Kidney (tissue), 14 donors: ENCODE data around the gene REEP6. TPM values are rescaled to one million over a fixed set of nuclear protein-coding genes. Genes with fewer than 3 reads are reported as not detected.

Experiments
- DNase-seq, 5 donors: peaks; one replicate each; pipeline ENCODE4 v3.0.0-alpha.2; 2013 to 2020
- FAIRE-seq: peaks from 2 replicates; lab custom pipeline; 2012; peaks lifted over from hg19 to GRCh38; lab: Jason Lieb, UNC
- H3K27ac ChIP-seq, 2 donors: one replicate each; pipeline ENCODE4 v1.7.0; 2013; ENCODE audit warnings: low read depth in 2 of 2, low read length in 2 of 2, inconsistent platforms in 1 of 2
- H3K27me3 ChIP-seq: one replicate; pipeline ENCODE4 v1.7.1; 2013; ENCODE audit warnings: low read length, inconsistent platforms; ENCODE audit not compliant: control insufficient read depth, insufficient read depth
- H3K36me3 ChIP-seq, 3 donors: one replicate each; pipeline versions ENCODE4 v1.7.0 to v1.7.1; 2013; ENCODE audit warnings: low read length in 3 of 3, control low read depth in 1 of 3, inconsistent platforms in 1 of 3; ENCODE audit not compliant: insufficient read depth in 3 of 3, control insufficient read depth in 2 of 3
- H3K4me1 ChIP-seq, 3 donors: one replicate each; pipeline versions ENCODE4 v1.7.0 to v1.7.1; 2013; ENCODE audit warnings: low read length in 3 of 3, inconsistent platforms in 1 of 3, low read depth in 1 of 3; ENCODE audit not compliant: control insufficient read depth in 2 of 3, insufficient read depth in 2 of 3
- H3K4me3 ChIP-seq, 3 donors: one replicate each; pipeline versions ENCODE4 v1.7.0 to v1.8.1; 2013; ENCODE audit warnings: low read length in 3 of 3, control low read depth in 1 of 3, inconsistent platforms in 1 of 3
- H3K9ac ChIP-seq, 3 donors: one replicate each; pipeline versions ENCODE4 v1.7.0 to v1.7.1; 2013; ENCODE audit warnings: low read length in 3 of 3, control low read depth in 1 of 3, inconsistent platforms in 1 of 3
- H3K9me3 ChIP-seq, 3 donors: one replicate each; pipeline versions ENCODE4 v1.7.0 to v1.7.1; 2013; ENCODE audit warnings: low read length in 3 of 3, control low read depth in 1 of 3, inconsistent platforms in 1 of 3; ENCODE audit not compliant: control insufficient read depth in 2 of 3, insufficient read depth in 1 of 3
- intact Hi-C: fragments of 100-400 bp; cut with DNase I; formaldehyde crosslinking; loops from one replicate; pipeline ENCODE4 v1.11.1; 2022
- polyA plus RNA-seq: library from polyadenylated mRNA; stranded (reverse); fragments of 350-450 nt; fragmentation: Illumina TruSeq; extraction: RNeasy Lipid Tissue Mini Kit (QIAGEN cat#74804); gene quantifications from one replicate; pipeline ENCODE4 v1.2.3, GENCODE V29; 2014; ENCODE audit warnings: low read depth, low replicate concordance; ENCODE audit not compliant: insufficient read depth
- total RNA-seq: library from RNA; stranded (reverse); fragmentation: NEBNext Ultra II Directional; extraction: Animal tissue kit (Norgen Biotek cat#: 25700); gene quantifications from one replicate; pipeline ENCODE4 v1.2.1, GENCODE V29; 2021
- TF ChIP-seq, protein P1 (sequence below): IDR thresholded peaks from 3 replicates; pipeline ENCODE4 v1.5.1; 2012; ENCODE audit warnings: mild to moderate bottlenecking, moderate library complexity, borderline replicate concordance; ENCODE audit not compliant: insufficient read depth; ENCODE audit errors: extremely low read depth
- donor health status: control.
- donor health status: control.
- donor health status: control.
- donor health status: control.
- donor health status: control.
- donor health status: DM: yes; HTN: yes; CAD: no.
- donor health status: Normal renal cell carcinoma (clear cell type).

The REEP6 gene
- total and polyA plus RNA-seq, 2 donors from 2014 or later = 9.6 to 60.0 TPM

DNA sequence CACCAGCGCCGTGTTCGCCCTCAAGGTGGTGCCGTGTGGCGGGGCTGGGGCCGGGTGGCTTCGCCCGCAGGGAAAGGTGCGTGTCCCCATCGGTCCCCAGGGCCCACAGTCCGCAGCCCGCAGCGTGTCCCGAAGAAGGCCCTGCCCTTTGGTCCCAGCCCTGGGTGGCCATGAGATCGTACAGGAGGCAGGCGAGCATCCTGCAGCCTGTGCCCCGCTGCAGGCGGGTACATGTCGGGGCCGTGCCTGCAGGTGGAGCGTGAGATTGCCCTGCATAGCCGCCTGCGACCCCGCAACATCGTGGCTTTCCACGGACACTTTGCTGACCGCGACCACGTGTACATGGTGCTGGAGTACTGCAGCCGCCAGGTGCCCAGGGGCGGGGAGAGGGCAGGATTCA lies 34.4 kb downstream of the REEP6 start:
- H3K9ac ChIP-seq = no peak overlapping the region
- TF ChIP-seq, protein P1, sequence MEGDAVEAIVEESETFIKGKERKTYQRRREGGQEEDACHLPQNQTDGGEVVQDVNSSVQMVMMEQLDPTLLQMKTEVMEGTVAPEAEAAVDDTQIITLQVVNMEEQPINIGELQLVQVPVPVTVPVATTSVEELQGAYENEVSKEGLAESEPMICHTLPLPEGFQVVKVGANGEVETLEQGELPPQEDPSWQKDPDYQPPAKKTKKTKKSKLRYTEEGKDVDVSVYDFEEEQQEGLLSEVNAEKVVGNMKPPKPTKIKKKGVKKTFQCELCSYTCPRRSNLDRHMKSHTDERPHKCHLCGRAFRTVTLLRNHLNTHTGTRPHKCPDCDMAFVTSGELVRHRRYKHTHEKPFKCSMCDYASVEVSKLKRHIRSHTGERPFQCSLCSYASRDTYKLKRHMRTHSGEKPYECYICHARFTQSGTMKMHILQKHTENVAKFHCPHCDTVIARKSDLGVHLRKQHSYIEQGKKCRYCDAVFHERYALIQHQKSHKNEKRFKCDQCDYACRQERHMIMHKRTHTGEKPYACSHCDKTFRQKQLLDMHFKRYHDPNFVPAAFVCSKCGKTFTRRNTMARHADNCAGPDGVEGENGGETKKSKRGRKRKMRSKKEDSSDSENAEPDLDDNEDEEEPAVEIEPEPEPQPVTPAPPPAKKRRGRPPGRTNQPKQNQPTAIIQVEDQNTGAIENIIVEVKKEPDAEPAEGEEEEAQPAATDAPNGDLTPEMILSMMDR = no peak
- DNase-seq (no peak), FAIRE-seq (no peak)
- peaks cover 9% of the 10 kb centered on the region for H3K27me3 ChIP-seq
- peaks cover 0 to 2% (median 0%) of the 10 kb centered on the region in 3 donors for H3K9me3 ChIP-seq
- H3K4me3 ChIP-seq = no peak overlapping the region
- no peak overlapping the region for H3K27ac ChIP-seq
- intact Hi-C loops = no loop called here
- H3K36me3 ChIP-seq = no peaks in the 10 kb centered on the region
- peaks cover 0 to 4% (median 0%) of the 10 kb centered on the region in 3 donors for H3K4me1 ChIP-seq

DNA sequence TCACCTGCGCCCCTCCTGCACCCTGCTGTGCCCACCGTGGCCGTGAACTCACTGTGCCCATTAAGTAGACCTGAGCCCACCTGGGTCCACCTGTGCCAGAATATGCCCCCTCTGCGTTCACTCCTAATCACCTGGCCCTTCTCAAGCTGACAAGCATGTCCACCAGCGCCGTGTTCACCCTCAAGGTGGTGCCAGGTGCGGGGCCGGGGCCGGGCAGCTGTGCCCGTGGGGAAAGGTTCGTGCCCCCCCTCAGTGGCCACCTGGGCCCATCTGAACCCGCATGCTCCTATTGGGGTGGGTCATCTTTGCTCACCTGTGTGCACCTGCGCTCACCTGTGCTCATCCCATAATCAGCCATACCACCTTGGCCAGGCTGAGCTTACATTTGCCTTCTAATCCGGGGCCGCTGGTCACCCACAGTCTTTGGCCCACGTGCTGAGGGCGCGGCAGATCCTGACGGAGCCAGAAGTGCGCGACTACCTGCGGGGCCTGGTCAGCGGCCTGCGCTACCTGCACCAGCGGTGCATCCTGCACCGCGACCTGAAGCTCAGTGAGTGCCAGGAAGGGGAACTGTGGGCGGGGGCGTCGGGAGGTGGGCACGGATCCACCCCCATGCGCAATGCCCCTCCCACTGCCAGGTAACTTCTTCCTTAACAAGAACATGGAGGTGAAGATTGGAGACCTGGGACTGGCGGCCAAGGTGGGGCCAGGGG lies 35.2 kb downstream of the REEP6 start:
- DNase-seq (no peak), FAIRE-seq (no peak)
- intact Hi-C loops = no loop called here
- H3K9ac ChIP-seq = no peak overlapping the region
- peaks cover 9% of the 10 kb centered on the region for H3K27me3 ChIP-seq
- H3K9me3 ChIP-seq = peaks cover 0 to 2% (median 0%) of the 10 kb centered on the region in 3 donors
- no peak overlapping the region for H3K27ac ChIP-seq
- no peak overlapping the region for H3K4me3 ChIP-seq
- TF ChIP-seq, protein P1 = no peak
- peaks cover 0 to 4% (median 0%) of the 10 kb centered on the region in 3 donors for H3K4me1 ChIP-seq
- no peaks in the 10 kb centered on the region for H3K36me3 ChIP-seq

GRCh38 chr19:1526979-1527649 lies 36.1 kb downstream of the REEP6 start:
- TF ChIP-seq, protein P1 = no peak
- peaks cover 0 to 4% (median 0%) of the 10 kb centered on the region in 3 donors for H3K4me1 ChIP-seq
- DNase-seq (no peak), FAIRE-seq (no peak)
- H3K36me3 ChIP-seq = no peaks in the 10 kb centered on the region
- intact Hi-C loops = no loop called here
- H3K27ac ChIP-seq = no peak overlapping the region
- no peak overlapping the region for H3K9ac ChIP-seq
- H3K9me3 ChIP-seq = peaks cover 0 to 2% (median 0%) of the 10 kb centered on the region in 3 donors
- peaks cover 9% of the 10 kb centered on the region for H3K27me3 ChIP-seq
- no peak overlapping the region for H3K4me3 ChIP-seq
